H9 (cell line): ENCODE measurements around the gene GALNT10. TPM values are rescaled to one million over a fixed set of nuclear protein-coding genes. Genes with fewer than 3 reads are reported as not detected.
A peak's percentile ranks its signal among the peaks of the same experiment; 100 is the strongest.

Source experiments
- DNase-seq: peaks from one replicate; pipeline ENCODE4 v3.0.0-alpha.2; 2017
- H2AFZ ChIP-seq: one replicate; pipeline ENCODE4 v1.6.1; 2013; ENCODE audit warnings: mild to moderate bottlenecking, low read length, control low read depth, moderate library complexity
- H2AK5ac ChIP-seq: 2 replicates; pipeline ENCODE4 v1.6.1; 2013; ENCODE audit warnings: low read length, control low read depth, mixed read lengths; ENCODE audit not compliant: insufficient read length
- H2BK120ac ChIP-seq: one replicate; pipeline ENCODE4 v1.6.1; 2013; ENCODE audit warnings: low read depth, mild to moderate bottlenecking, low read length, control low read depth, inconsistent platforms; ENCODE audit not compliant: poor library complexity, severe bottlenecking
- H2BK12ac ChIP-seq: 2 replicates; pipeline ENCODE4 v1.6.1; 2013; ENCODE audit warnings: low read length, control low read depth, mixed read lengths, low read depth; ENCODE audit not compliant: insufficient read length
- H2BK15ac ChIP-seq: 2 replicates; pipeline ENCODE4 v1.6.1; 2013; ENCODE audit warnings: low read depth, low read length, control low read depth
- H2BK20ac ChIP-seq: one replicate; pipeline ENCODE4 v1.6.1; 2013; ENCODE audit warnings: low read depth, mild to moderate bottlenecking, low read length, control low read depth, inconsistent platforms; ENCODE audit not compliant: poor library complexity, severe bottlenecking
- H2BK5ac ChIP-seq: 2 replicates; pipeline ENCODE4 v1.6.1; 2013; ENCODE audit warnings: low read length, control low read depth, mixed read lengths; ENCODE audit not compliant: insufficient read length
- H3K14ac ChIP-seq: 2 replicates; pipeline ENCODE4 v1.6.1; 2013; ENCODE audit warnings: low read length, control low read depth; ENCODE audit not compliant: insufficient read depth
- H3K18ac ChIP-seq: 2 replicates; pipeline ENCODE4 v1.6.1; 2013; ENCODE audit warnings: low read depth, mild to moderate bottlenecking, mixed read lengths, low read length, control low read depth; ENCODE audit not compliant: insufficient read length
- H3K23ac ChIP-seq: 2 replicates; pipeline ENCODE4 v1.6.1; 2013; ENCODE audit warnings: low read length, control low read depth, mixed read lengths, low read depth; ENCODE audit not compliant: insufficient read length
- H3K23me2 ChIP-seq: 2 replicates; pipeline ENCODE4 v1.6.1; 2013; ENCODE audit warnings: low read depth, mild to moderate bottlenecking, mixed read lengths, low read length, control low read depth; ENCODE audit not compliant: insufficient read length, poor library complexity, severe bottlenecking
- H3K27ac ChIP-seq: 2 replicates; pipeline ENCODE4 v1.5.1; 2013; ENCODE audit warnings: low read length, control low read depth, mixed read lengths, low read depth; ENCODE audit not compliant: insufficient read length
- H3K27me3 ChIP-seq: 2 replicates; pipeline ENCODE4 v1.6.1; 2013; ENCODE audit warnings: low read length, control low read depth, inconsistent platforms; ENCODE audit not compliant: insufficient read depth
- H3K4ac ChIP-seq: 2 replicates; pipeline ENCODE4 v1.6.1; 2013; ENCODE audit warnings: low read depth, mild to moderate bottlenecking, control low read depth, inconsistent platforms, low read length, moderate library complexity
- H3K4me1 ChIP-seq: 2 replicates; pipeline ENCODE4 v1.6.1; 2013; ENCODE audit warnings: low read length, control low read depth, inconsistent platforms; ENCODE audit not compliant: insufficient read depth
- H3K4me2 ChIP-seq: 2 replicates; pipeline ENCODE4 v1.6.1; 2013; ENCODE audit warnings: low read length, control low read depth, mixed read lengths; ENCODE audit not compliant: insufficient read length, insufficient read depth
- H3K56ac ChIP-seq: 2 replicates; pipeline ENCODE4 v1.6.1; 2013; ENCODE audit warnings: low read depth, mild to moderate bottlenecking, mixed read lengths, low read length, control low read depth; ENCODE audit not compliant: insufficient read length
- H3K79me1 ChIP-seq: 2 replicates; pipeline ENCODE4 v1.6.1; 2013; ENCODE audit warnings: low read depth, mild to moderate bottlenecking, moderate library complexity, low read length, control low read depth, inconsistent platforms; ENCODE audit not compliant: insufficient read depth, poor library complexity, severe bottlenecking
- H3K79me2 ChIP-seq: 2 replicates; pipeline ENCODE4 v1.6.1; 2013; ENCODE audit warnings: low read length, control low read depth, inconsistent platforms; ENCODE audit not compliant: insufficient read depth
- H3K9ac ChIP-seq: 2 replicates; pipeline ENCODE4 v1.6.1; 2013; ENCODE audit warnings: low read length, control low read depth, mixed read lengths; ENCODE audit not compliant: insufficient read length; ENCODE audit errors: extremely low read depth
- H3K9me3 ChIP-seq: one replicate; pipeline ENCODE4 v1.6.1; 2013; ENCODE audit warnings: low read depth, low read length, inconsistent platforms; ENCODE audit not compliant: control insufficient read depth
- H3T11ph ChIP-seq: one replicate; pipeline ENCODE4 v1.6.1; 2013; ENCODE audit warnings: mild to moderate bottlenecking, low read length, control low read depth, inconsistent platforms
- H4K20me1 ChIP-seq: one replicate; pipeline ENCODE4 v1.6.1; 2013; ENCODE audit not compliant: control insufficient read depth, insufficient read length, insufficient read depth
- H4K5ac ChIP-seq: 2 replicates; pipeline ENCODE4 v1.6.1; 2013; ENCODE audit warnings: low read depth, mild to moderate bottlenecking, mixed read lengths, low read length, control low read depth; ENCODE audit not compliant: insufficient read length
- H4K8ac ChIP-seq: replicated peaks from 2 replicates; pipeline ENCODE4 v1.6.1; 2013; ENCODE audit warnings: low read length, control low read depth, mixed read lengths, low read depth; ENCODE audit not compliant: insufficient read length
- H4K91ac ChIP-seq: 2 replicates; pipeline ENCODE4 v1.6.1; 2013; ENCODE audit warnings: low read depth, mild to moderate bottlenecking, moderate library complexity, mixed read lengths, low read length, control low read depth; ENCODE audit not compliant: insufficient read length
- H3K27ac Mint-ChIP-seq, 3 experiments: 2 replicates in 2 of 3; 3 replicates in 1 of 3; pipeline ENCODE4 v1.8.0; 2020 to 2021; ENCODE audit warnings: mixed read lengths in 3 of 3, mild to moderate bottlenecking in 1 of 3, moderate library complexity in 1 of 3
- H3K27me3 Mint-ChIP-seq: 2 replicates; pipeline ENCODE4 v1.8.0; 2021; ENCODE audit warnings: low read depth, mild to moderate bottlenecking, moderate library complexity, mixed read lengths
- H3K36me3 Mint-ChIP-seq, 3 experiments: 2 replicates in 2 of 3; 3 replicates in 1 of 3; pipeline ENCODE4 v1.8.0; 2020 to 2021; ENCODE audit warnings: low read depth in 3 of 3, mixed read lengths in 3 of 3; ENCODE audit not compliant: insufficient read depth in 1 of 3
- H3K4me1 Mint-ChIP-seq, 2 experiments: 2 replicates each; pipeline ENCODE4 v1.8.0; 2020; ENCODE audit warnings: mixed read lengths in 2 of 2
- H3K4me3 Mint-ChIP-seq, 2 experiments: 2 replicates in 1 of 2; 3 replicates in 1 of 2; pipeline ENCODE4 v1.8.0; 2020 to 2021; ENCODE audit warnings: mild to moderate bottlenecking in 2 of 2, mixed read lengths in 2 of 2, moderate library complexity in 1 of 2
- H3K9me3 Mint-ChIP-seq, 2 experiments: 2 replicates in 1 of 2; 3 replicates in 1 of 2; pipeline ENCODE4 v1.8.0; 2020; ENCODE audit warnings: mild to moderate bottlenecking in 2 of 2, mixed read lengths in 2 of 2, moderate library complexity in 1 of 2
- WGBS: extraction: QIAGEN DNeasy Blood & Tissue Kit; methylation state at CpG from one replicate; pipeline ENCODE4 v1.1.7; 2013; ENCODE audit warnings: missing lambda C conversion rate, low lambda C conversion rate, mixed read lengths; ENCODE audit not compliant: insufficient read length; ENCODE audit errors: extremely low coverage; 5-methylcytosine and 5-hydroxymethylcytosine counted together
- total RNA-seq: library from RNA; stranded (reverse); gene quantifications from 2 replicates; pipeline ENCODE4 v1.2.1, GENCODE V29; 2021
- TF ChIP-seq, protein P1 (sequence below): fragments of 200-600 bp; sonication (generic); conservative IDR thresholded peaks from 3 replicates; pipeline ENCODE4 v1.8.0; 2021; ENCODE audit warnings: antibody characterized with exemption, mild to moderate bottlenecking

Gene GALNT10
- total RNA-seq, 1 experiment from 2014 or later, result 15.4 TPM

DNA sequence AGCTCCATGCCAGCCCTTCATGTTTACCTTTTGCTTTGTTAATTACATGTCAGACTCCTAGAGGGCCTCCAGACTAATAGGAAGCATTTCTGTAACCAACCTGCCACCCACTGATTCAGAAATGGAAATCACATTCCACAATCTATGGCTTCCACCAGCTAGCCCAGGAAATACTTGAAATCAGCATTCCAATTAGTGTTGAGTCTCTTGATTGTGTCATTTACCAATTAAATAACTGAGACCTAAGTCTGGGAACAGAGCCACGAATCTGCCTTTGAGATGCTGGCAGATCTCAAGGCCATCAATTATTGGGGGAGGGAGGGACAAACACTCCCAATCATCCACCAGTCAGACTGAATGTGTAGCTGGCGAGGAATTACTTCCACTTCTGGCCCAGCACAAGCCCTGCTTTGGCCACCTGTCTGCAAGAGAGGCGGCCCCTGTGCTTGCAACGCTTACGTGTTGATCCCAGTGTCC is 227.8 kb downstream of the GALNT10 start:
- H3K4me2 ChIP-seq, result no peak overlapping the region

More for the DNA sequence above, 227.8 kb downstream of the GALNT10 start:
- H2AFZ ChIP-seq, result no peak overlapping the region
- no peaks in the 10 kb centered on the region for H3K23me2 ChIP-seq
- H3T11ph ChIP-seq, result no peak overlapping the region
- H4K20me1 ChIP-seq, result no peaks in the 10 kb centered on the region
- no peak overlapping the region for H2BK20ac ChIP-seq
- no peak overlapping the region for H4K91ac ChIP-seq
- H3K18ac ChIP-seq, result no peak overlapping the region
- no peak overlapping the region for H2BK5ac ChIP-seq
- TF ChIP-seq, protein P1, sequence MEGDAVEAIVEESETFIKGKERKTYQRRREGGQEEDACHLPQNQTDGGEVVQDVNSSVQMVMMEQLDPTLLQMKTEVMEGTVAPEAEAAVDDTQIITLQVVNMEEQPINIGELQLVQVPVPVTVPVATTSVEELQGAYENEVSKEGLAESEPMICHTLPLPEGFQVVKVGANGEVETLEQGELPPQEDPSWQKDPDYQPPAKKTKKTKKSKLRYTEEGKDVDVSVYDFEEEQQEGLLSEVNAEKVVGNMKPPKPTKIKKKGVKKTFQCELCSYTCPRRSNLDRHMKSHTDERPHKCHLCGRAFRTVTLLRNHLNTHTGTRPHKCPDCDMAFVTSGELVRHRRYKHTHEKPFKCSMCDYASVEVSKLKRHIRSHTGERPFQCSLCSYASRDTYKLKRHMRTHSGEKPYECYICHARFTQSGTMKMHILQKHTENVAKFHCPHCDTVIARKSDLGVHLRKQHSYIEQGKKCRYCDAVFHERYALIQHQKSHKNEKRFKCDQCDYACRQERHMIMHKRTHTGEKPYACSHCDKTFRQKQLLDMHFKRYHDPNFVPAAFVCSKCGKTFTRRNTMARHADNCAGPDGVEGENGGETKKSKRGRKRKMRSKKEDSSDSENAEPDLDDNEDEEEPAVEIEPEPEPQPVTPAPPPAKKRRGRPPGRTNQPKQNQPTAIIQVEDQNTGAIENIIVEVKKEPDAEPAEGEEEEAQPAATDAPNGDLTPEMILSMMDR, result no peak
- peaks cover 3 to 7% of the 10 kb centered on the region in 2 experiments for H3K9me3 Mint-ChIP-seq
- H3K79me1 ChIP-seq, result no peaks in the 10 kb centered on the region
- H3K27me3 ChIP-seq, result no peaks in the 10 kb centered on the region
- no peak overlapping the region for H2BK15ac ChIP-seq
- no peak for DNase-seq
- H3K27ac ChIP-seq, result no peak overlapping the region
- H3K9me3 ChIP-seq, result no peaks in the 10 kb centered on the region
- no peaks in the 10 kb centered on the region for H3K27me3 Mint-ChIP-seq
- peak overlapping the region in 1 of 3 experiments; percentile 98; a peak in 3 of 7 replicates for H3K27ac Mint-ChIP-seq
- no peak overlapping the region for H3K14ac ChIP-seq
- H3K4me3 Mint-ChIP-seq, result no peak overlapping the region; a peak in 1 of 5 replicates
- no peak overlapping the region for H4K8ac ChIP-seq
- no CpG with 5 or more reads among the region's 5 CpGs for WGBS
- peaks cover 6% of the 10 kb centered on the region; the same call in 1 of the 2 replicates for H3K4me1 ChIP-seq
- H4K5ac ChIP-seq, result no peak overlapping the region
- no peaks in the 10 kb centered on the region for H3K79me2 ChIP-seq
- H2BK12ac ChIP-seq, result no peak overlapping the region
- no peak overlapping the region for H2BK120ac ChIP-seq
- peaks cover 10% of the 10 kb centered on the region in 2 experiments; a peak in 3 of 4 replicates for H3K4me1 Mint-ChIP-seq
- H2AK5ac ChIP-seq, result no peak overlapping the region
- no peak overlapping the region for H3K56ac ChIP-seq
- peaks cover 0 to 5% (median 5%) of the 10 kb centered on the region in 3 experiments; a peak in 3 of 7 replicates for H3K36me3 Mint-ChIP-seq
- H3K4ac ChIP-seq, result no peak overlapping the region
- no peak overlapping the region for H3K23ac ChIP-seq
- H3K9ac ChIP-seq, result no peak overlapping the region
